ENCODE results near the gene ATP11B.
"Not testable (repeated sequence)": the region's sequence is repeated elsewhere in the genome, so short reads cannot be mapped to it uniquely, and the experiment has no call there.

The ATP11B gene

GRCh38 chr3:182837855-182838454 is 44.7 kb downstream of the ATP11B start:
- DNase-seq (ENCODE audit: low read depth), result no peak

- DNase-seq (ENCODE audit: low read depth), result no peak
Observed at GRCh38 chr3:182843478-182843877, 50.2 kb downstream of the ATP11B start.

- no peak for DNase-seq (ENCODE audit: low read depth)
Observed at GRCh38 chr3:182848906-182849305, 55.6 kb downstream of the ATP11B start.

- no peak for DNase-seq (ENCODE audit: low read depth)
Observed at GRCh38 chr3:182855076-182855475, 61.8 kb downstream of the ATP11B start.

GRCh38 chr3:182861348-182861747 is 68.0 kb downstream of the ATP11B start:
- no peak for DNase-seq (ENCODE audit: low read depth)

- DNase-seq (ENCODE audit: low read depth), result no peak
Observed at GRCh38 chr3:182862159-182862860, 69.0 kb downstream of the ATP11B start.

- DNase-seq (ENCODE audit: low read depth), result no peak
Observed at GRCh38 chr3:182869059-182869458, 75.8 kb downstream of the ATP11B start.

- not testable (repeated sequence) for DNase-seq (ENCODE audit: low read depth)
Observed at GRCh38 chr3:182870917-182871316, 77.6 kb downstream of the ATP11B start.

GRCh38 chr3:182879031-182879611 is 85.8 kb downstream of the ATP11B start:
- DNase-seq (ENCODE audit: low read depth), result no peak

GRCh38 chr3:182886497-182886896 is 93.2 kb downstream of the ATP11B start:
- no peak for DNase-seq (ENCODE audit: low read depth)

GRCh38 chr3:182889948-182890629 is 96.8 kb downstream of the ATP11B start:
- DNase-seq (ENCODE audit: low read depth), result no peak

- no peak for DNase-seq (ENCODE audit: low read depth)
Observed at GRCh38 chr3:182891364-182891763, 98.1 kb downstream of the ATP11B start.

GRCh38 chr3:182892226-182892625 is 98.9 kb downstream of the ATP11B start:
- no peak for DNase-seq (ENCODE audit: low read depth)

- no peak for DNase-seq (ENCODE audit: low read depth)
Observed at GRCh38 chr3:182895513-182896112, 102.3 kb downstream of the ATP11B start.

- no peak for DNase-seq (ENCODE audit: low read depth)
Observed at GRCh38 chr3:182896553-182896952, 103.2 kb downstream of the ATP11B start.

GRCh38 chr3:182902236-182902635 is 108.9 kb downstream of the ATP11B start:
- no peak for DNase-seq (ENCODE audit: low read depth)

GRCh38 chr3:182904164-182904563 is 110.9 kb downstream of the ATP11B start:
- no peak for DNase-seq (ENCODE audit: low read depth)

- no peak for DNase-seq (ENCODE audit: low read depth)
Observed at GRCh38 chr3:182905623-182906022, 112.3 kb downstream of the ATP11B start.

- DNase-seq (ENCODE audit: low read depth), result no peak
Observed at GRCh38 chr3:182906036-182906435, 112.7 kb downstream of the ATP11B start.

GRCh38 chr3:182908471-182908870 is 115.2 kb downstream of the ATP11B start:
- DNase-seq (ENCODE audit: low read depth), result no peak

- no peak for DNase-seq (ENCODE audit: low read depth)
Observed at GRCh38 chr3:182909318-182910040, 116.2 kb downstream of the ATP11B start.

Data from GM04503 (cell line).